Measurements from ENCODE around the gene FBXO21.
"Not testable (repeated sequence)": the region's sequence is repeated elsewhere in the genome, so short reads cannot be mapped to it uniquely, and the experiment has no call there.

- not testable (repeated sequence) for TF ChIP-seq CTCF, EZH2 (IDR thresholded peaks at IDR 0.05)
Measured at GRCh38 chr12:117220947-117221346, 30.7 kb upstream of the FBXO21 start.

All from neural progenitor cell (in vitro differentiated cells).